OCI-LY3 (cell line): Measurements from ENCODE around the gene UBB.

Experiments used
- H2AFZ ChIP-seq: fragments of 200-600, 300-600 bp; shearing (Covaris generic); 2 replicates; pipeline ENCODE4 v1.6.0; 2014; ENCODE audit warnings: antibody characterized with exemption, low read depth, low read length
- H3K27ac ChIP-seq: fragments of 200-600, 300-600 bp; sonication (generic); 2 replicates; pipeline ENCODE4 v1.5.1; 2014; ENCODE audit warnings: mild to moderate bottlenecking, low read length, moderate library complexity, mixed read lengths
- H3K27me3 ChIP-seq: fragments of 200-600, 300-600 bp; sonication (generic); 2 replicates; pipeline ENCODE4 v1.6.1; 2014; ENCODE audit warnings: low read depth, low read length, mixed read lengths
- H3K36me3 ChIP-seq: fragments of 200-600, 300-600 bp; sonication (generic); replicated peaks from 2 replicates; pipeline ENCODE3; 2014; ENCODE audit warnings: low read depth, low read length, mixed read lengths
- H3K4me1 ChIP-seq: fragments of 300-600, 200-600 bp; sonication (generic); 2 replicates; pipeline ENCODE4 v1.6.1; 2014; ENCODE audit warnings: low read length, mixed read lengths
- H3K4me2 ChIP-seq: fragments of 200-600, 300-600 bp; sonication (generic); 2 replicates; pipeline ENCODE4 v1.6.1; 2014; ENCODE audit warnings: low read length, mixed read lengths
- H3K4me3 ChIP-seq: fragments of 300-600, 200-600 bp; sonication (generic); 2 replicates; pipeline ENCODE4 v1.5.1; 2014; ENCODE audit warnings: antibody characterized with exemption, mild to moderate bottlenecking, low read length, moderate library complexity
- H3K79me2 ChIP-seq: fragments of 300-600, 200-600 bp; shearing (Covaris generic); 2 replicates; pipeline ENCODE4 v1.6.1; 2014; ENCODE audit warnings: mild to moderate bottlenecking, low read length, mixed read lengths
- H3K9ac ChIP-seq: fragments of 300-600, 200-600 bp; shearing (Covaris generic); 2 replicates; pipeline ENCODE4 v1.6.0; 2014; ENCODE audit warnings: mild to moderate bottlenecking, low read length, moderate library complexity
- H3K9me3 ChIP-seq: fragments of 200-600, 300-600 bp; shearing (Covaris generic); 2 replicates; pipeline ENCODE4 v1.6.1; 2014; ENCODE audit warnings: low read length, mixed read lengths; ENCODE audit not compliant: insufficient read depth
- H4K20me1 ChIP-seq: fragments of 200-600, 300-600 bp; sonication (generic); 2 replicates; pipeline ENCODE4 v1.6.1; 2016; ENCODE audit warnings: low read length, mixed read lengths; ENCODE audit not compliant: insufficient read depth
- EZH2phosphoT487 ChIP-seq: fragments of 200-600 bp; shearing (Covaris generic); IDR thresholded peaks from 2 replicates; pipeline ENCODE4 v1.6.1; 2018; ENCODE audit warnings: antibody characterized with exemption, mixed run types, low read depth
- TF ChIP-seq, protein P1 (sequence below): fragments of 200-600, 300-600 bp; sonication (generic); IDR thresholded peaks from 2 replicates; pipeline ENCODE4 v1.5.1; 2014; ENCODE audit warnings: antibody characterized with exemption, low read length, low read depth

UBB gene

DNA sequence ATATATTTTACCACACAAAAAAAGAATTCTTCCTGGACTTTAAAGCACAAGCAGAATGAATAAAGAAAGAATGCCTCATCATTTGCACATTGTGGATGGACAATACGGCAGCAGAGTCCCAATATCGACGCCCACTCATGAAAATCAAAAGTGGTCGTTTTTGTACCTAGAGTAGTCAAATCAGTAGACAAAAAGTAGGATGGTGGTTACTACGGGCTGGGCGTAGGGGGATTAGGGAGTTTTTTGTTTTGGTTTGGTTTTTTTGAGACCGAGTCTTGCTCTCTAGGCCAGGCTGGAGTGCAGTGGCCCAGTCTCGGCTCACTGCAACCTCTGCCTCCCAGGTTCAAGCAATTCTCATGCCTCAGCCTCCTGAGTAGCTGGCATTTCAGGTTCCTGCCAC lies 19.0 kb upstream of the UBB start:
- Histone ChIP-seq H3K9me3 (no peaks in the 10 kb centered on the region), H3K36me3 (no peaks in the 10 kb centered on the region), H3K4me3 (no peak overlapping the region), H3K27ac (no peak overlapping the region), H3K9ac (no peak overlapping the region), H4K20me1 (no peaks in the 10 kb centered on the region), H3K27me3 (no peaks in the 10 kb centered on the region), H2AFZ (no peak overlapping the region), H3K79me2 (no peaks in the 10 kb centered on the region), H3K4me1 (no peaks in the 10 kb centered on the region), H3K4me2 (no peak overlapping the region)
- TF ChIP-seq, protein P1, sequence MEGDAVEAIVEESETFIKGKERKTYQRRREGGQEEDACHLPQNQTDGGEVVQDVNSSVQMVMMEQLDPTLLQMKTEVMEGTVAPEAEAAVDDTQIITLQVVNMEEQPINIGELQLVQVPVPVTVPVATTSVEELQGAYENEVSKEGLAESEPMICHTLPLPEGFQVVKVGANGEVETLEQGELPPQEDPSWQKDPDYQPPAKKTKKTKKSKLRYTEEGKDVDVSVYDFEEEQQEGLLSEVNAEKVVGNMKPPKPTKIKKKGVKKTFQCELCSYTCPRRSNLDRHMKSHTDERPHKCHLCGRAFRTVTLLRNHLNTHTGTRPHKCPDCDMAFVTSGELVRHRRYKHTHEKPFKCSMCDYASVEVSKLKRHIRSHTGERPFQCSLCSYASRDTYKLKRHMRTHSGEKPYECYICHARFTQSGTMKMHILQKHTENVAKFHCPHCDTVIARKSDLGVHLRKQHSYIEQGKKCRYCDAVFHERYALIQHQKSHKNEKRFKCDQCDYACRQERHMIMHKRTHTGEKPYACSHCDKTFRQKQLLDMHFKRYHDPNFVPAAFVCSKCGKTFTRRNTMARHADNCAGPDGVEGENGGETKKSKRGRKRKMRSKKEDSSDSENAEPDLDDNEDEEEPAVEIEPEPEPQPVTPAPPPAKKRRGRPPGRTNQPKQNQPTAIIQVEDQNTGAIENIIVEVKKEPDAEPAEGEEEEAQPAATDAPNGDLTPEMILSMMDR = no peak
- TF ChIP-seq EZH2phosphoT487 = no peak

DNA sequence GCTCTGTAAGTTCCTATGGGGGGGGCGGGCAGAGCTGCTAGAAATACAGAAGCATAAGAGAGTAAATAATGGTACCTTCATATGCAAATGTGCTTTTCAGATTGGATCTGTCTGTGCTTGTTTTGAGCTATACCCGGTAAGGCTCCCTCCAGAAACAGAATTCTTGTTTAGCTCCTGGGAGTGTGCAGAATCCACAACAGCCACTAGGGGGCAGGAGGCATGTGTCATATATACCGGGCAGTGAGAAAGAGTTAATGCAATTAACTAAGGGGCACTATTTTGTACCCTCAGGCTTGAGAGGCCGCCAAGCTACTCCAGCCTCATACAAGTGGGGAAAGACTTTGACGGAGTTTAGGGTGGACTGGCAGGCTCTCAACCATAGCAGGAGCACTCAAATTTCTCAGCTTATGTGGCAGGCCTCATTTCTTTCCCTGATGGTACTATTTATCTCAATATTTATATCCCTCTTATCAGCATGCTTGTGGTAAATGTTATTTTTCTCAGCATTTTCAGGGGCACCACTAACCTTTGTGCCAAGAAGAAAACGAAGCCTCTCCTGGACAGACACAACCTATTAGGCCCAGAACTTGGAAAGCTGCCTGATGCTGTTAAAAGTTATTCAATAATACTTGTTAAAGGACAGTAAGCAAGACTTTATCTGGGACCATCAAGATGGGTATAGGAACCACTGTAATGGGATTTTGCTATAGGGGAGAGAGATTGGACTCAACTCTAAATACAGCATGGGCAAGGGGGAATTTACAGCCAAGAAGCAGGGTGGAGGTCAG lies 16.9 kb upstream of the UBB start:
- no peaks in the 10 kb centered on the region for H3K79me2 ChIP-seq
- TF ChIP-seq, protein P1 = peak; percentile 85
- no peak for TF ChIP-seq EZH2phosphoT487
- H3K4me1 ChIP-seq = no peaks in the 10 kb centered on the region
- no peaks in the 10 kb centered on the region for H3K27me3 ChIP-seq
- no peaks in the 10 kb centered on the region for H3K9me3 ChIP-seq
- peak overlapping the region; percentile 60; the same call in 1 of the 2 replicates for H2AFZ ChIP-seq
- H3K9ac ChIP-seq = no peak overlapping the region
- no peaks in the 10 kb centered on the region for H3K36me3 ChIP-seq
- H4K20me1 ChIP-seq = no peaks in the 10 kb centered on the region
- no peak overlapping the region for H3K27ac ChIP-seq
- H3K4me2 ChIP-seq = peak overlapping the region; percentile 44
- H3K4me3 ChIP-seq = no peak overlapping the region

DNA sequence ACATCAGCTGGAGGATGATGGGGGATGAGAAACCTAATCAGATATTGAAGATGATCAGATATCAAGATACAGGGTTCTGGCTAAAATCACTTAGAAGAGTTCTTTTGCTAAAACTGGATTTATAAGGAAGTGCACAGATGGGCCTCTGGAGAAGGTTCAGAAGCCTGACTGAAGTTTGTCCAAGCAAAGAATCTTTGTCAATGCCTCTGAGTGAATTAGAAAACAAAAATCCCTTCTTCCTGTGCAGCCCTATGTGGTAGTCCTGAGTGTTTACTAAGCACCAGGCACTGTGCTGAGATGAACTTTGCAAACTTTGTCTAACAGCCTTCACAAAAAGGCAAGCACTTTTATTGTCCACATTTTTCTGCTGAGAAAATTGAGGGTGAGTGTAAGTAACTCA lies 16.3 kb upstream of the UBB start:
- Histone ChIP-seq H2AFZ (no peak overlapping the region), H3K4me2 (no peak overlapping the region), H3K27ac (no peak overlapping the region), H3K4me3 (no peak overlapping the region), H3K36me3 (no peaks in the 10 kb centered on the region), H3K27me3 (no peaks in the 10 kb centered on the region), H4K20me1 (no peaks in the 10 kb centered on the region), H3K9me3 (no peaks in the 10 kb centered on the region), H3K9ac (no peak overlapping the region), H3K79me2 (no peaks in the 10 kb centered on the region), H3K4me1 (no peaks in the 10 kb centered on the region)
- TF ChIP-seq, protein P1 = no peak
- TF ChIP-seq EZH2phosphoT487 = no peak

DNA sequence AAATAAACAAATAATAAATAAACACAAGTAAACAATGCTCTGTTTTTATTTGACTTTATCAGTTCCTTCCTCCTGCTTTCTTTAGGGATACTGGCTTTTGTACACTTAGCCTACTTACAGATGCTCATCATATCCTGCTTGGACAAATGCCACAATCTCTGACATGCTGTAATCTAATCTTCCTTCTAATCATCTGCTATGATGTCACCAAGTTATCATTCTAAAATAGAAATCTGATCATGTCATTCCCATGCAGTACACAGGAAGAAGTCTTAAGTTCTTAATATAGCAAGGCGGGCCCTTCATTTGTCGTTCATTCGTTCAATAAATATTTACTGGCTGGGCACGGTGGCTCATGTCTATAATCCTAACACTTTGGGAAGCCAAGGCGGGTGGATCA lies 9.1 kb upstream of the UBB start:
- no peak overlapping the region for H2AFZ ChIP-seq
- H3K79me2 ChIP-seq = no peaks in the 10 kb centered on the region
- no peaks in the 10 kb centered on the region for H4K20me1 ChIP-seq
- H3K27me3 ChIP-seq = no peaks in the 10 kb centered on the region
- no peaks in the 10 kb centered on the region for H3K36me3 ChIP-seq
- no peak overlapping the region for H3K9ac ChIP-seq
- H3K27ac ChIP-seq = no peak overlapping the region
- H3K4me1 ChIP-seq = no peaks in the 10 kb centered on the region
- no peak for TF ChIP-seq EZH2phosphoT487
- TF ChIP-seq, protein P1 = no peak
- H3K4me3 ChIP-seq = no peak overlapping the region
- H3K4me2 ChIP-seq = no peak overlapping the region
- no peaks in the 10 kb centered on the region for H3K9me3 ChIP-seq
